DMS79 (cell line): ENCODE results near the gene RFX8.
"Not testable (repeated sequence)": the region's sequence is repeated elsewhere in the genome, so short reads cannot be mapped to it uniquely, and the experiment has no call there.

Experiments used
- DNase-seq: peaks from one replicate; lab custom pipeline; 2025; lab: John Stamatoyannopoulos, UW

Gene RFX8

DNA sequence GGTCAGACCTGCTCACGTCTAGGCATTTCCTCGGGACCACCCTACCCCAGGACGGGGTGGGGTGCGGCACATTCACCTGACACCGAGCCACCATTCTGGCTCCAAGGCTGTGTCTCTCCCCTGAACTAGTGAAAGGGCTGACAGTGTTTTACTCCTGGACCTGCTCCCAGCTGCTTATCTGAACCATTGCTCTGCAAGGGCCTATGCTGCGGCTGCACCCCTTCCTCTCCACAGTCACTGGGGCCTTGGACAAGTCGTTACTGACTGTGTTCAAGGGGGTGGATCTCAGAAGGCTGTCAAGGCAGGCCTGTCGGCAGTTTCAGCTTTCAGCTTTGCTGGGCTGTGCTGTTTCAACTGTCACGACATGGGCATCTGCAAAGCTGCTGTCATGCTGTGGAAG lies 99.3 kb downstream of the RFX8 start:
- no peak for DNase-seq

DNA sequence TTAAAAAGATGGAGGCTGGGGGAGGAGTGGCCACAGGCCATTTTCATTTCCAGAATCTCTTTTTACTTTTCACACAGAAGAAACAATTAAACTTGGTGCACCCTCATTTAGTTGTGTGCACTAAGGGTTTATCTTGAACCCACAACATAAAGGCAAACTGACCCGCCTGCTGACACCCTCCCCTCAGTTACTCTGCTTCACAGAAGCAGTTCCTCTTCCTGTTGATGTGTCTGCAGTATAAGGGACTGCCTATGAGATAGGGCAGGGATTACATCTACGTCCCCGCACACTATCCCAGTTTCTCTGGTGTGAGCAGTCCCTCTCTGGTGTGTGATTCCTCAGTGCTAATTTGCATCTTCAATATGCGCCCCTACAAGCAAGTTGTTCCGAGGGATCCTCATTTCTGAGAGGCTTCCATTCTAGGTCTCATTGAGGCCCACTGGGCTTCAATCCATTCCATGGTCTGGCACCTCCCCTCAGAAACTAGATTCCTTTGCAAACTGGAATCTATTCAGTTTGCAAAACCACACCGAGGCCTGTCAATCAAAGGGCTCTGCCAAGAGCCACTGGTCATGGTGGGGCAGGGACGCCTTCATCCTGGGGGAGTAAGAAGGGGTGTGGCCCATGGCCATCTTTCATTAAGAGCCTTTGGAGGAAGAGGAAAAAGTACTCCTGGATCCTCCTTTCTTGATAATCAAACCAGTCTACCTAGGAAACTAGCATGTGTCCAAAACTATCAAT lies 99.9 kb downstream of the RFX8 start:
- DNase-seq: no peak

DNA sequence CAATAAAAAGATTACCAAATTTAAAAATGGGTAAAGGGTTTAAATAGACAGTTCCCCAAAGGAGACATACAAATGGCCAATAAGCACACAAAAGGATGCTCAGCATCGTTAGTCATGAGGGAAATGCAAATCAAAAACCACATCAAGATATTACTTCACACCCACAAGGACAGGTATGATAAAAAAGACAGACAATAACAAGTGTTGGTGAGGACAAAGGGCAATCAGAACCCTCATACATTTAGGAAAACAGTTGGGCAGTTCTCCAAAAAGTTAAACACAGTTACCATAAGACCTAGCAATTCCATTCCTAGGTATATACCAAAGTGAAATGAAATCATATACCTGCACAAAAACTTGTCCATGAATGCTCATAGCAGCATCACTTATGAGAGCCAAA lies 102.1 kb downstream of the RFX8 start:
- no peak for DNase-seq

DNA sequence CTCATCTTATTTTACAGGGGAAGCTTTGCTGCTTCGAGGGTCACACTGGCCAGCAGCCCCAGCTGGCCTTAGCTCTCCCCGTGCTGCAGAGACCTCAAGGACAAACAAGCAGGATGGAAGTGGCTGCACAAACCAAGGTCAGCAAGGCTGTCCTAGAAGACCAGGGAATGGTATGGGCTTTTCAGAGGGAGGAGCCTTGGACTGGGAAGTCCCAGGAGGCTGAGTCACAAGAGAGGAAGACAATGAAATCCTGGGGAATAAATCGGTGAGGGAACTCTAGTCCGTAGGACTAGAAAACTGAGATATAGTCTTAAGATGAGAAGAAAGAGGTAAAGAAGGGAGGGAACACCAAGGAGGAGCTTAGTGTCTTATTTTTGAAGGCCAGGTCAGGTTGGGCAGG lies 103.3 kb downstream of the RFX8 start:
- DNase-seq: no peak

DNA sequence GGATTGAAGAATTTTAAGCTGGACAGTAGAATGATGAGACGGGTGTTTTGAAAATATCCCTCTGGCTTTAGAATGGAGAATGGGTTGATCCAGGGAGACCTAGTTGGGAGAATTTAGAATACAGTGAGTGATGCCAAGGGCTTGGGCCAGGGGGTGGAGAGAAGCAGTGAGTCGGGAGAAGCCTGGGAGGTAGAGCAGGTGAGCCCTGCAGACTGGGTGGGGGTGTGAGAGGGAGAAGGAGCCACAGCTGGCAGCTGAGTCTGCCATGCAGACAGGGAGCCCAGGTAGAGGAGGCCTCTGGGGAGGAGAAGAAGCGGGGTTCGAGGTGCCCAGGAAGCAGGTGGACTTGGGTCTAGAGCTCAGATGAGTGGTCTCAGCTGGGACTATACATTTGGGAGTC lies 105.8 kb downstream of the RFX8 start:
- no peak for DNase-seq

DNA sequence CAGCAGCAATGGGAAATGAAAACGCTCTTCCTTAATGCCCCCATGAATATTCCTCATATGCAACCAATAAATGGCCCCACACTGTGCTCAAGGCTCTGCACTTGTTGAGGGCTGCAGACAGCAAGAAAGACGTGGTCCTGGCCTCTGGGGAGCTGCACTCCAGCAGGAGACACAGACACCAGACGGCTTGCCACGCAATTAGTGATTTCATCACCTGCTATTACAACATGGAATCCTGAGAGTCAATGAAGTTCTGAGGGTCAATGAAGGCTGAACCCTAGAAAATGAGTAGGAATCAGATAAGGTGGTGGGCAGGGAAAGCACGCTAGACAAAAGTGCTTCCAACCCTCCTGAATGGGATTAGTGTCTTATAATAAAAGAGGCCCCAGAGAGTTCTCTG lies 106.5 kb downstream of the RFX8 start:
- no peak for DNase-seq

DNA sequence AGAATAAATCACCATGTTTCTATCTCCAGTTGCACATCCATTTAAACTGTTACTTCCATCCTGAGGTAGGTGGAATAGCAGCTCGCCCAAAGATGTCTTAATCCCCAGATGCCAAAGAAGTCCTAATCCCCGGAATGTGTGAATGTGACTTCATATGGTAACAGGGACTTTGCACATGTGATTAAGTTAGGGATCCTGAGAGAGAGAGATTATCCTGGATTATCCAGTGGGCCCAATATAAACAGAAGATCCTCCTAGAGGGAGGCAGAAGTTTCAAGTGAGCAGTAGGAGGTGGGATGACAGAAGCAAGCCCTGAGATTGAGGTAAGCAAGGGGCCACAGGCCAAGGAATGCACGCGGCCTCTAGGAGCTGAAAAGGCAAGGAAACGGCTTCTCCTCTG lies 107.4 kb downstream of the RFX8 start:
- DNase-seq: no peak

DNA sequence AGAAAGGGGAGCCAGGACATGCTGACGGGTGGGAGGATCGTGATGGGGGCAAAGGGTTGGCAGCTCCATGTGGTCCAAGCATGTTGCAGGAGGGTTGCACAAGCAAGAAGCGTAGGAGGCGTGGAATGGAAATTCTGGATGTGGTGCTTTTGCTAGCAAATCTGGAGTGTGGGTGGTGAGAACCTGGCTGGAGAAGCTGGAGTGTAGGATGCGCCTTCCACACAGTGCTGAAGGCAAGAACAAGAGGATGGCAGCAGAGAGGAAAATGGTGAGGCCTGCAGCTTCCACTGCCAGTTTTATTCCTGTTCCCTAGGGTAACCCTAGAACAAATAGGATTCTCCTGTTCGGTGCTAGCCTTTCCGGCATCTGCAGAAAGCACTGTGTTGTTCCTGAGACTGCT lies 110.0 kb downstream of the RFX8 start:
- DNase-seq: no peak

DNA sequence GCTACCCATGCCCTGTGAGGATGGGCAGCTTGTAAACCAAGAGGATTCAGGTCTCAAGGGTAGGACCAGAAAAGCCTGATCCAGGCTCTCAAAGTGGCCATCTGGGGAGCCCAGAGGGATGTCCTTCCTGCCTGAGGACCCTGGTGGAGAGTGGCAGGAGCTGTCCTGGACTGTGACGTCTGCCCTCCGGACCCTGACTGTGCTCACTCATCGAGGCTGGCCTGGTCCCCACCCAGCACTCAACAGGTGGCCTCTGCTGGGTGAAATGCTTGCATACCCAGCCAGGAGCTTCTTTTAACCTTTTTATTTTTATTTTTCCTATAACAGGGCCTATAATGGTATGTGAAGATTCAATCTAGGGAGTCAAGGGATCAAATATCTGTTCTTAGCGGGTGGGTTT lies 112.1 kb downstream of the RFX8 start:
- no peak for DNase-seq

DNA sequence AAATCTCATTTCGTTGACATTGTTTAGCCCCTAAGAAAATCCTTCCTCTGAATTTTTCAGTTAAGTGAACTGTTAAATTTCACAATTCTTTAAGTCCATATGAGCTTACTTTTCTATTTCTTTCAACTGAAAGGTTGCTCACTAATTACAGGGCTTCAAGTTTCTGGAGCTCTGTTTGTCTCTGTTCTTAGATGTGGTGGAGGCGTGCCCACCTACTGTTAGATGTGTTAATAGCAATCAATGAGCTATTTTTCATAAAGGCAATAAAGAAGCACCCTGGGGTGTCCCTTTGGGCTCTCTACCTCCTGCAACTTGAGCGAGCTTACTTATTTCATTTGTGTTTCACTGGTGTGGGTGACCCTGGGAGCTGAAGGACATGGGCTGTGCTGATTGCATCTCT lies 112.6 kb downstream of the RFX8 start:
- no peak for DNase-seq

DNA sequence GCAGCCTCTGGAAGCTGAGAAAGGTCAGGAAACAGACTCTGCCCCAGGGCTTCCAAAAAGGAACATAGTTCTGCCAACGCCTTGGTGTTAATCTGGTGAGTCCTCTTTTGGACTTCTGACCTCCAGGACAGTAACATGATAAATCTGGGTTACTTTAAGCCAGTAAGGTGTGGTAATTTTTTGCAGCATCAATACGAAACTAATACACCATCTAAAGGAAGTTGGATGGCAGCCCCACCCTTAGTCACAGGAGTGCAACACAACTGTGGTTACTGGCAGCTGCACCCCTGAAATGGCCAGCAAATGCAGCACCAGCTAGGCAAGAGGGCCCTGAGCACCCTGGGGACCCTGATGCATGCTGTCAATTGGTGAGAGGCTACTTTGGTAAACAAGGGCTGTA lies 113.4 kb downstream of the RFX8 start:
- DNase-seq: no peak

DNA sequence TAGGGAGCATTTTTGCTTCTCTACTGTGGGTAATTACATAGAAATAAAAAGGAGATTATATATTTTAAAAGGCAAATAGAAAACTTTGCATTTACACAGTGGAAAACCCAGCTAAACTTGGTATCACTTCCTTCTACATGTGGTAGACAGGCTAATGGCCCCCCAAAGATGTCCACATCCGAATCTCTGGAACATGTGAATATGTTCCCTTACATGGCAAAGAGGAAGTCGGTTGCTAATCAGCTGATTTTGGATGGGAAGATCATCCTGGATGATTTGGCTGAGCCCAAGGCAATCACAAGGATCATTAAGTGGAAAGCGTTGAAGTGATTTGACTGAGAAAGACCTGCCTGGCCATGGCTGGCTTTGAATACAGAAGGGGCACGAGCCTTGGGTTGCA lies 113.8 kb downstream of the RFX8 start:
- no peak for DNase-seq

DNA sequence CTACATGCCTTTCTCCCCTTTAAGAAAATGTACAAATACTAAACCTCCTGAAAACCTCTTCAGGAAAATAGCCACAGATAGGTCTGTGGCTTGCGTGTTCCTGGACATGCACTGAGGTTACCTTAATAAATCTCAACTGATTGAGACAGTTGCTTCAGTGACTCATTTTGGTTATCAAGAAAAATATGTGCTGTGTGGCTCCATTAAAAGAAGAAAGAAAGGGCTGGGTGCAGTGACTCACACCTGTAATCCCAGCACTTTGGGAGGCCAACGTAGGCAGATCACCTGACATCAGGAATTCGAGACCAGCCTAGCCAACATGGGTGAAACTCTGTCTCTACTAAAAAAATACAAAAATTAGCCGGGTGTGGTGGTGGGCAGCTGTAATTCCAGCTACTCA lies 114.7 kb downstream of the RFX8 start:
- no peak for DNase-seq

DNA sequence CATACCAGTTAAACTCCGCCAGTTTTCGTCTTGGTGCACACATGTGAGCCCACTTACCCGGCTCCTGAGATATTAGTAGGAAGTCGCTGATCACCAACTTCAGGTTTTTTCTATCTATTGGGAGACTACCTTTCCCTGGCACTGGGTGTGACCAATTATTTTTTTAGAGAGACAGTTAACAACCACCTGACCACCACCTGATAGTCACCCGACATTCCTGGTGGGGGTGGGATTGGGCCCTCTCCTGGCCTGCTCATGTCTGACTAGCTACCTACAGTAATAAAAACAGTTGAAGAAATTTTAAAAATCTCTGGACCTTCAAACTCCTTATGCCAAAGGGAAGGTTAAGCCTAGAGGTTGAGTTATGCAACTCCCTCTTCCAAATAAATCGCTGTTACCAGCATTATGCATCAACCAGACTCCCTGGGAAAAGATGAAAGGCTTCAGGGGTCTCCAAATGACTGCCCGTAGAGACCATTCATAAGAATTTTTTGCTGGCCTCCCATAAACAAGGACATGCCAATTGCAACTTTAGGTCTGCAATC lies 115.4 kb downstream of the RFX8 start:
- no peak for DNase-seq

DNA sequence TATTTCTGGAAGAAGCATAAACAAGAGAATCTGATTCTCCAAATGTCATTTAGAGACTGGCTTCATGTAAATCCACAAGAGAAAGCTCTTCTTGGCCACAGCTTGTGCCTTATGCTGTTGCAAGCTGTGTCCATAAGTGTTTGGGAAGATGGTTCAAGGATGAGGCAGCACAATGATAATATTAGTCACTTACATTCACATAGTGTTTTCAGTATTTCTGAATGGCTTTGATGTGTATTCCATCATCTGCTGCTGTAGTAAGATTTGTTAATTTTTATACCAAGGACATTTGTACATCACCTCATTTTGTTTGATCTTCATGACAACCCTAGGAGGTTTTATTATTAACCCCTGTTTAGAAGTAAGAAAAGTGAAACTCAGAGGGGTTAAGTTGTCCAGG lies 117.5 kb downstream of the RFX8 start:
- no peak for DNase-seq

DNA sequence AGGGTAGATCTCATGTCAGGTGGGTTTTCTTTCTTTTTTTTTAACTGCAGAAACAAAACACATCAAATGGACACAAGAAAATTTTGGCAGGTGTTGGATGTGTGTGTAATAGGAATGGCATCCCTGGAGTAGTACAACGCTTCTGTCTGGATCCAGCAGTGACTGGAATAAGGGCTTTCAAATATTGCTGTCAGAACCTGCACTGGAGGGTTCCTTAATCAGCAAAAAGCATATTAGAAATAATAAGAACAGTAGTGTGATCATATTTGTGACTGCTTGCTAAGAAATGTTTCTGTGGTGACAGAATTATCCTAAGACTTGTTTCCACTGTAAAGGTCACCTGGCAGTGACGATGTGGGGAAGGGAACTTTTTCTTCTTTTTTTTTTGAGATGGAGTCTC lies 118.4 kb downstream of the RFX8 start:
- no peak for DNase-seq

DNA sequence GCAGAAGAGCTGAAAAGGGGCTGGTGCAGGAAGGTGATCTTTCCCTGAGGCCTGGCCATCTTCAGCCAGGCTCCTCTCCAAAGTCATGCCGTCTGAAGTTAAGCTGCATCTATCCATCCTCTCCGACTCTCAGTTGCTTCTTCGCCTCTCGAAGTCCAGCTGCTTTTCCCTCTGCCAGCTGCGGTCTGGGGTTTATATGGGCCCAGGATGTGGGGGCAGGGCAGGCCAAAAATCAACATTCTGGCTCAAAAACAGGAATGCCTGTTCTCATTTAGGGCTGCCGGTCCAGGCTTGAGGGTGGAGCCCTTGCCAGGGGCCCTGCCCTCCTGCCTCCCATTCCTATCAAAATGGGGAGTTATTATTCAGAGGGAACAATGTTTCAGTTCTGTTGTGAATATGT lies 118.9 kb downstream of the RFX8 start:
- DNase-seq: no peak

DNA sequence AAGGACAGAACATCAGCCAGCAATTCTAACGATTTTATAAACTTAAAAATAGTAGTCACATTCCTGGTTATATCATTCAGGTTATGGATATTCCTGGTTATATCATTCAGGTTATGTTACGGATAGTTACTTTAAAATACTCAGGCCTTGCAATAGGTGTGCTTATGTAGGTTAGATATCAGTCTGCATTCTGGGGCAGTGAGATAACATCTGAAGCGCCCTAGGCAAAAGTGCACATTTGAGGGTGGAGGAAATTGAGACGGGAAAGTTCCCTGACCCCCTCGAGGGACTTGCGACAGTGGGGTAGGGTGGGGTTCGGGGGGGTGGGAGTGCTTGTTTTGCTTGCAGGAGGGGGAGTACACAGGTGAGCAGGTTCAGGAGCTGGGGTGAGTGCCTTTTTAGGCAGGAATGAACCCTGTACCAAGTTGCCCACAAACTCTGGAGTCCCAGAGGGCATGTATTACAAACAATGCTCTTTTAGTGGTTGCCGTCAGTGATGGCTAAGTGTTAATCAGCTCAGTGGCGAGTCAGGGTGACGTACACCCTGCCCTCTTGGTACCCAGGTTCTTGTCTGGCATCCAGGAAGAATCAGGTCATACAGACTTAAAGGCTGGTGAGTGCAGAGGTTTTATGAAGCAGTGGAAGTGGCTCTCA lies 119.4 kb downstream of the RFX8 start:
- no peak for DNase-seq

DNA sequence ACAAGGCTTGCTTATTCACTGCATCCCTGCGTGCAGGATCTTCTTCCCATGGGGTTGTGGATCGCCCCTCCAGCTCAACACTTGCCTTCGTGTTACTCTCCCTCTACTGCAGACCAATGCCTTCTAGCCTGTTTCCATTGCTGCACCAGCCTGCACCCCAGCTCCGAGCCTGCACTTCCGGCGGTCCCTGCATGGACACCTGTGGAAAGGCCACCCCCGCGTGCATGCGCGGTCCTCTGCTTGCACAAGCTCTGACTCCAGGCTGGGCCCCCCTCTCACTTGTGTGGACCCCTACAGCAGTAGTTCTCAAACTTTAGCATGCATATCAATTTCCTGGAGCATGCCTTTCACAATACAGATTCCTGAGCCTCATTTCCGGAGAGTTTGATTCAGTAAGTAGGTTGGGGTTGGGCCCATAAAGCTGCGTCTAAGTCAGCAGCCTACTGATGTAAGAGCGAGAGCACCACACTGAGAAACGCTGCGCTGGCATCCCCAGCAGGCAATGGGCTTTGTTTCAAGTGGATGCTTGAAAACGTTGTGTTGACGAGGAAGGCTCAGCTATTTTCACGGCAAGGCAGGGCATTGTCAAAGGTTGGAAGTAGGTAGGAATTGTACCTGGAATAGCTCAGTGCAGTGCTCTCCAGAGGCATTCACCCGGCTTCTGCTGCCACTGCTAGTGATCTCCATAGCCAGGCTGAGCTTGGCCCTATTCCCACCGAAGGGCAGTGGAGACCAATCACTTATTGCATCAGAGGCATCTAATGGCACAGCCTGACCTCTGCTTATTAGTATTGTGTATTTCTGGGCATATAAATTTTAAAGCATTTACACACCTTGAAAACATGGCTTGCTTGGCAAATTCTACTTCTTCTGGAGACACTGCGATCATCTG lies 120.2 kb downstream of the RFX8 start:
- no peak for DNase-seq

DNA sequence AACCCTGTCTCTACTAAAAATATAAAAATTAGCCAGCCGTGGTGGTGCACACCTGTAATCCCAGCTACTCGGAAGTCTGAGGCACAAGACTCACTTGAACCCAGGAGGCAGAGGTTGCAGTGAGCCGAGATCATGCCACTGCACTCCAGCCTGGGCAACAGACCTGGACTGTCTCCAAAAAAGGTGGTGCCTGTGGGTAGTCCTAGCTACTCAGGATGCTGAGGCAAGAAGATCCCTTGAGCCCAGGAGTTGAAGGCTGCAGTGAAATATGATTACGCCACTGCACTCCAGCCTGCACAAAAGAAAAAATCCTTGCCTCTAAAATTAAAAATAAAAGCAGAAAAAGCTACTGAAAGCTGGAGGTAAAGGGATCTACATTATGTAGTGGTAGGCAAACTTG lies 122.3 kb downstream of the RFX8 start:
- DNase-seq: not testable (repeated sequence)

DNA sequence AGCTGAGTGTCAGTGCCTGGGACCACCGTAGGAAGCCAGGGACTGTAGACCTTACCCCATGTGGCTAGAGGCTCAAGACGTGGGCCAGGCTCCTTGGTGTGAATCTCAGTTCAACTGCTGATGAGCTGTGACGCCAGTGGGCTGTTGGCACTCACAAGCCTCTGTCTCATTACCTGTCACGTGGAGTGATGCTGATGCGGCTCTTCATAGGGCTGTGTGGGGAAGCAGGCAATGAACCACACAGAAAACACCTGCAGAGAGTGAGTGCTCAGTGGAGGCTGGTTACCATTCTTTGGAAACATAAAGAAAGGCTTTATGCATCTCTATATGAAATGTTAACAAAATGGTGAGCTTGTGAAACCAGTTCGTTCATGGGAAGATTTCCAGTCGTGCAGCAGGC lies 123.7 kb downstream of the RFX8 start:
- no peak for DNase-seq

DNA sequence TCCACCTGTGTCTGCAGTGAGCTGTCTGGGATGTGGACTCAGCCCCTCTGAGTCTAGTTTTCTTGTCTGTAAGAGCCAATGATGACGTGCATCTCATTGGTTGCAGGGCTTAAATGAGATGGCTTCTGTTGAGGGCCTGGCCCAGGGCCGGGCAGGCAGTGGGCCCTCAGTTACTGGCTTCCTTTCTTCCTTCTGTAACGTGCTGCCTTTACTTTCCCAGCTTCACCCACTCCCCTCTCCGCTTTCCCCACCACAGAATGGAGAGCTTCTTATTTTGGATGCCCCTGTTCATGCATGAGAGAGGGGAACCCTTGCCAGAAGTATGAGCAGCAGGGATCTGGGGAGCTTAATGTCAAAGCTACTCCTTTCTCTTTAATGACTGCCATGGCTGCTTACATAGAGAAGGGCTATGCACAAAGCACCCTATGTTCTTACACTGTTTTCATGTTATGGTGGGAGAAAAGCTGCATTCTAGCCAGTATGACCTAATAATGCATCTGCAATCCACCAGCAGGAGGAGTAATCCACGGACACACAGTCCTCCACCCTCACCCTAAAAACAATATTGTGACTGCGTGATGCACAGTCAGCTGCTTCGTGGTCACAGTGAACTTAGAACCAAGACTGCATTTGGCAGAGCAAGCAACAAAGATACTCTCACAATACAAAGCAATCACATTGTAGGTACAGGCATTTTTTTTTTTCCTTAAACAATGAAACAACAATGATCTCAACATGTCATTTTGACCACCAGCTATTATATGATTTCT lies 124.8 kb downstream of the RFX8 start:
- DNase-seq: no peak
